Upper lobe of left lung (tissue), 6 donors: ENCODE data around the gene MELTF. TPM values are rescaled to one million over a fixed set of nuclear protein-coding genes. Genes with fewer than 3 reads are reported as not detected.

Experiments
- ATAC-seq, 2 donors: fragments of 200-7000 bp; cut with Tn5 transposase; one replicate each; pipeline ENCODE4 v1.9.1; 2022; ENCODE audit warnings: mild to moderate bottlenecking in 2 of 2, moderate library complexity in 2 of 2; ENCODE audit not compliant: low FRiP score in 2 of 2
- DNase-seq, 2 donors: peaks; one replicate each; pipeline ENCODE4 v3.0.0-alpha.2; 2019 to 2020
- H3K27ac ChIP-seq, 4 donors: fragments of 200-600 bp; sonication (generic); one replicate each; pipeline ENCODE4 v1.5.1; 2016 to 2019
- H3K27me3 ChIP-seq, 4 donors: fragments of 200-600 bp; sonication (generic); one replicate each; pipeline ENCODE4 v1.5.1; 2017 to 2019
- H3K36me3 ChIP-seq, 4 donors: fragments of 200-600 bp; sonication (generic); one replicate each; pipeline ENCODE4 v1.5.1; 2016 to 2019
- H3K4me1 ChIP-seq, 4 donors: fragments of 200-600 bp; sonication (generic); one replicate each; pipeline ENCODE4 v1.5.1; 2018 to 2019
- H3K4me3 ChIP-seq, 4 donors: fragments of 200-600 bp; sonication (generic); one replicate each; pipeline ENCODE4 v1.5.1; 2017 to 2019; ENCODE audit warnings: mild to moderate bottlenecking in 2 of 4, moderate library complexity in 1 of 4
- H3K9me3 ChIP-seq, 4 donors: fragments of 200-600 bp; sonication (generic); one replicate each; pipeline ENCODE4 v1.5.1; 2018 to 2019
- CTCF ChIP-seq, 6 experiments: fragments of 450-650 bp in 4 of 6; fragments of 200-600 bp in 2 of 6; sonication (generic) in 2 of 6; IDR thresholded peaks; one replicate each; pipeline ENCODE4 v1.5.1; 2016 to 2019; ENCODE audit warnings: antibody characterized with exemption in 6 of 6
- EP300 ChIP-seq, 4 donors: sonication (generic); formaldehyde crosslinking; IDR thresholded peaks; one replicate each; pipeline ENCODE4 v1.5.1; 2017; ENCODE audit warnings: antibody characterized with exemption in 4 of 4, control low read depth in 2 of 4
- POLR2A ChIP-seq, 4 donors: fragments of 450-650 bp; IDR thresholded peaks; one replicate each; pipeline ENCODE4 v1.5.1; 2016 to 2017; ENCODE audit warnings: antibody characterized with exemption in 4 of 4, mild to moderate bottlenecking in 2 of 4
- POLR2AphosphoS5 ChIP-seq, 2 donors: sonication (generic); formaldehyde crosslinking; IDR thresholded peaks; one replicate each; pipeline ENCODE4 v1.5.1; 2017; ENCODE audit warnings: antibody characterized with exemption in 2 of 2
- WGBS, 2 donors: methylation state at CpG; one replicate each; pipeline ENCODE4 v1.1.5; 2017 to 2018; 5-methylcytosine and 5-hydroxymethylcytosine counted together
- total RNA-seq, 6 donors: library from RNA; depleted of rRNA in 4 of 6; stranded (reverse); fragments of >200 nt in 4 of 6; gene quantifications; one replicate each; pipeline versions ENCODE4 v1.1.0 to v1.2.1, GENCODE V29; 2016 to 2021
- donor health status: DM: no; HTN: no; CAD: no; lungs with moderate emphysema.
- donor health status: DM: no; HTN: yes; CAD: no; lungs with severe emphysema.

Gene MELTF
- total RNA-seq, 6 donors from 2014 or later = 3.0 to 28.3 (median 4.2) TPM

- Histone ChIP-seq H3K27ac (no peak overlapping the region), H3K27me3 (no peaks in the 10 kb centered on the region), H3K4me1 (peaks cover 8 to 26% (median 11%) of the 10 kb centered on the region in 4 donors), H3K36me3 (no peaks in the 10 kb centered on the region), H3K9me3 (no peaks in the 10 kb centered on the region), H3K4me3 (peak overlapping the region; percentile 74 to 98 (median 86))
- 69 to 79% methylated on average over 33 to 35 of the region's 35 CpGs for WGBS, 2 donors
- DNase-seq (peak in 1 of 2 donors; percentile 50), ATAC-seq (no peak)
- TF ChIP-seq CTCF (IDR thresholded peaks at IDR 0.05) (no peak), EP300 (IDR thresholded peaks at IDR 0.05) (no peak), POLR2A (IDR thresholded peaks at IDR 0.05) (no peak), POLR2AphosphoS5 (IDR thresholded peaks at IDR 0.05) (no peak)
These were observed 62.0 kb downstream of the MELTF start for GRCh38 chr3:196967412-196968232.

GRCh38 chr3:196966526-196967401 is 62.9 kb downstream of the MELTF start:
- TF ChIP-seq CTCF (IDR thresholded peaks at IDR 0.05) (no peak), EP300 (IDR thresholded peaks at IDR 0.05) (no peak), POLR2A (IDR thresholded peaks at IDR 0.05) (no peak), POLR2AphosphoS5 (IDR thresholded peaks at IDR 0.05) (no peak)
- no peak overlapping the region for H3K27ac ChIP-seq
- WGBS, 2 donors = 79 to 82% methylated on average over 40 to 44 of the region's 47 CpGs
- no peaks in the 10 kb centered on the region for H3K36me3 ChIP-seq
- no peaks in the 10 kb centered on the region for H3K9me3 ChIP-seq
- H3K27me3 ChIP-seq = no peaks in the 10 kb centered on the region
- peaks cover 8 to 26% (median 11%) of the 10 kb centered on the region in 4 donors for H3K4me1 ChIP-seq
- DNase-seq (peak in 1 of 2 donors; percentile 77), ATAC-seq (no peak)
- no peak overlapping the region for H3K4me3 ChIP-seq

GRCh38 chr3:196965804-196966173 is 63.8 kb downstream of the MELTF start:
- Histone ChIP-seq H3K36me3 (no peaks in the 10 kb centered on the region), H3K9me3 (no peaks in the 10 kb centered on the region), H3K27me3 (no peaks in the 10 kb centered on the region), H3K27ac (no peak overlapping the region), H3K4me1 (peaks cover 8 to 26% (median 11%) of the 10 kb centered on the region in 4 donors), H3K4me3 (no peak overlapping the region)
- DNase-seq (no peak), ATAC-seq (no peak)
- no peak for TF ChIP-seq EP300 (IDR thresholded peaks at IDR 0.05)
- WGBS, 2 donors = 95 to 96% methylated on average over 10 of the region's 10 CpGs

- DNase-seq = no peak
- Histone ChIP-seq H3K27ac (no peak overlapping the region), H3K9me3 (no peaks in the 10 kb centered on the region), H3K4me3 (no peak overlapping the region), H3K27me3 (no peaks in the 10 kb centered on the region), H3K4me1 (peaks cover 8 to 23% (median 11%) of the 10 kb centered on the region in 4 donors), H3K36me3 (no peaks in the 10 kb centered on the region)
- TF ChIP-seq CTCF (IDR thresholded peaks at IDR 0.05) = no peak
- no peak for TF ChIP-seq EP300 (IDR thresholded peaks at IDR 0.05)
- TF ChIP-seq POLR2AphosphoS5 (IDR thresholded peaks at IDR 0.05) = no peak
- TF ChIP-seq POLR2A (IDR thresholded peaks at IDR 0.05) = no peak
- ATAC-seq = no peak
- 93 to 95% methylated on average over 11 of the region's 11 CpGs for WGBS, 2 donors
These were observed 64.4 kb downstream of the MELTF start for GRCh38 chr3:196965112-196965803.

GRCh38 chr3:196963631-196963953 is 66.0 kb downstream of the MELTF start:
- DNase-seq = no peak
- Histone ChIP-seq H3K27ac (no peak overlapping the region), H3K9me3 (no peaks in the 10 kb centered on the region), H3K4me1 (peaks cover 8 to 18% (median 9%) of the 10 kb centered on the region in 4 donors), H3K27me3 (no peaks in the 10 kb centered on the region), H3K4me3 (no peak overlapping the region), H3K36me3 (no peaks in the 10 kb centered on the region)
- ATAC-seq = no peak
- TF ChIP-seq POLR2A (IDR thresholded peaks at IDR 0.05) (no peak), CTCF (IDR thresholded peaks at IDR 0.05) (no peak), POLR2AphosphoS5 (IDR thresholded peaks at IDR 0.05) (no peak), EP300 (IDR thresholded peaks at IDR 0.05) (no peak)
- WGBS, 2 donors = 84 to 86% methylated on average over 2 of the region's 2 CpGs
